Mucosa of stomach (tissue), 1 donor: ENCODE results near the gene GALM.

Source experiments
- H3K27me3 ChIP-seq: one replicate; pipeline ENCODE4 v1.7.0; 2013; ENCODE audit warnings: mild to moderate bottlenecking, low read length; ENCODE audit not compliant: control insufficient read depth, insufficient read depth
- H3K36me3 ChIP-seq: one replicate; pipeline ENCODE4 v1.7.0; 2013; ENCODE audit warnings: low read length; ENCODE audit not compliant: control insufficient read depth, insufficient read depth
- H3K4me1 ChIP-seq: one replicate; pipeline ENCODE4 v1.7.0; 2013; ENCODE audit warnings: mild to moderate bottlenecking, low read length; ENCODE audit not compliant: control insufficient read depth, insufficient read depth
- H3K4me3 ChIP-seq: one replicate; pipeline ENCODE4 v1.7.0; 2013; ENCODE audit warnings: low read length
- H3K9ac ChIP-seq: one replicate; pipeline ENCODE4 v1.7.0; 2013; ENCODE audit warnings: mild to moderate bottlenecking, low read length, moderate library complexity
- H3K9me3 ChIP-seq: one replicate; pipeline ENCODE4 v1.7.0; 2013; ENCODE audit warnings: mild to moderate bottlenecking, low read length, moderate library complexity; ENCODE audit not compliant: control insufficient read depth
- donor health status: Pancreatic carcinoma.

Gene GALM

DNA sequence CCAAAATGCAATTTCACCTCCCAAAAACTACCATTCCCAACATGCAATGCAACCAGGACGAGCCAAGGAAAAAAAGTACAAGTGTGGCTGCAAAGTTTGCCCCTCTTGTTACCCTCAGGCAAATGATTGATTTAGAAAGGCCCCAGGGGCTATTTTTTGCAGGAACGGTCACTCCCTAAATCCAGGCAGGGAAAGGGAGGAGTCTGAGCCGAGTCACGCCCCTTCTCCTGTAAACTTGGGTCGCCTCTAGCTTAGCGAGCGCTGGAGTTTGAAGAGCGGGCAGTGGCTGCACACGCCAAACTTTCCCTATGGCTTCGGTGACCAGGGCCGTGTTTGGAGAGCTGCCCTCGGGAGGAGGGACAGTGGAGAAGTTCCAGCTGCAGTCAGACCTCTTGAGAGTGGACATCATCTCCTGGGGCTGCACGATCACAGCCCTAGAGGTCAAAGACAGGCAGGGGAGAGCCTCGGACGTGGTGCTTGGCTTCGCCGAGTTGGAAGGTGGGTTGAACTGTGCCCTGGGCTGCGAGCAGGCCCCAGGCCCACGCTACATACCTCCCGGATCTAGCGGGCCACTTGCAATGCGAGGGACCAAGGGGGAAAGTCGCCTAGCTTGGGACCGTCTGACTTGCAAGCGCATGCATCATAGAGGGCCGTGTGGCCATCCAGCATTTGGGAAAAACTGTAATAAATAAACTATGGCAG, at the start of gene GALM:
TSS of gene GALM (plus strand) at position 261 of the 702 bp plus-strand sequence. CDS start at position 309, 48 bp downstream.
- Histone ChIP-seq H3K27me3 (no peaks in the 10 kb centered on the region), H3K4me1 (peaks cover 10% of the 10 kb centered on the region), H3K9me3 (no peaks in the 10 kb centered on the region), H3K36me3 (no peaks in the 10 kb centered on the region), H3K4me3 (peak within 1 kb of the TSS; percentile 31), H3K9ac (peak within 1 kb of the TSS; percentile 32)

DNA sequence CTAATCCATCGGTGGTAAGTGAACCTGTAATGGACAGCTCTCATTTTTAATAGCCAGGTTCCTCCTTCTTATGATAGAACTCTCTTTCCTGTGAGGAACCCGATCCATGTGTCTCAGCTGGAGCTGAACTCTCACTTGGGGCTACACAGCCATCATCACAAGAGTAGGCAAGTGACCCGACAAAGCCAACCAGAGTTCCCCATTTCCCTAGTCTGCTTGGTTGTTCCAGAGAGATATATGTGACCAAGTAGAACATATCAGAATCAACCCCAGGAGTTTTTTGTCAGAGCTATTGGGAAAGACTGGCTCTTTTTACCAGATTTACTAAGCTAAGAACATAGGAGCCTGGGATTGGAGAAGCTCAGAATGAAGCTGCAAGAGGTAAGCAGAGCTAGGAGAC, 48.6 kb upstream of the GALM start:
- no peaks in the 10 kb centered on the region for H3K36me3 ChIP-seq
- H3K4me1 ChIP-seq = peaks cover 35% of the 10 kb centered on the region
- H3K9ac ChIP-seq = no peak overlapping the region
- no peak overlapping the region for H3K4me3 ChIP-seq
- H3K27me3 ChIP-seq = no peaks in the 10 kb centered on the region
- H3K9me3 ChIP-seq = no peaks in the 10 kb centered on the region

DNA sequence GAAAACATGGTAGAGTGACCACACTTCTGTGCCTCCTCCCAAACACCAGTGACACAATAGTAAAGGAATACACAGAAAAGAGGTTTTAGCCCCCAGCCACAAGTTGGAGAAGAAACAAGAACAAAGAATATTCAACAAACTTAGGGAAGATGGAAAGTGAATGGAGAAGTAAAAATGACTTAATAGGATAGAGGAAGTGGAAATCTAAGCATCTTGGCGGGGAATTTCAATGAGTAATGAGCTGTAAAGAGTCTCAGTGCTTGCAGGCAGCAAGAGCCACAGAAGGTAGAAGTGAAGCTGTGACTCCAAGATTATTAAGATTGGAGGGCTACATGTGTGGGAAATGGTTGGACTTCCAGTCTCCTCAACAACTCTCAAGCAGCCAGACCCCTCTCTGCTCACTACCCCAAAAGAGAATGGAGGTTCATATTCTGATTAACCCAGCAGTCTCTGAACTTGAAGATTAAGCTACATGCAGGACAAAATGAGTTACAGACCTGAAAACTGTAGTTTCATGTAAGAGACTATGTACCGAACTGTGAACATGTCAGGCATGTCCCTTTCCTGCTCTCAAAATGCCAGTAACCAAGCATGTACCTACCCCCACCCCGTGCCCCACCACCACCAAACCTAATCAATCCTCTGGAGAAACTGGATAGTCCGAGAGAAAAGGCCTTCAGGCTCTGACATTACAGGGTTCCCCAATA, 46.3 kb upstream of the GALM start:
- Histone ChIP-seq H3K9ac (no peak overlapping the region), H3K4me1 (peaks cover 16% of the 10 kb centered on the region), H3K9me3 (no peaks in the 10 kb centered on the region), H3K4me3 (no peak overlapping the region), H3K36me3 (no peaks in the 10 kb centered on the region), H3K27me3 (no peaks in the 10 kb centered on the region)

DNA sequence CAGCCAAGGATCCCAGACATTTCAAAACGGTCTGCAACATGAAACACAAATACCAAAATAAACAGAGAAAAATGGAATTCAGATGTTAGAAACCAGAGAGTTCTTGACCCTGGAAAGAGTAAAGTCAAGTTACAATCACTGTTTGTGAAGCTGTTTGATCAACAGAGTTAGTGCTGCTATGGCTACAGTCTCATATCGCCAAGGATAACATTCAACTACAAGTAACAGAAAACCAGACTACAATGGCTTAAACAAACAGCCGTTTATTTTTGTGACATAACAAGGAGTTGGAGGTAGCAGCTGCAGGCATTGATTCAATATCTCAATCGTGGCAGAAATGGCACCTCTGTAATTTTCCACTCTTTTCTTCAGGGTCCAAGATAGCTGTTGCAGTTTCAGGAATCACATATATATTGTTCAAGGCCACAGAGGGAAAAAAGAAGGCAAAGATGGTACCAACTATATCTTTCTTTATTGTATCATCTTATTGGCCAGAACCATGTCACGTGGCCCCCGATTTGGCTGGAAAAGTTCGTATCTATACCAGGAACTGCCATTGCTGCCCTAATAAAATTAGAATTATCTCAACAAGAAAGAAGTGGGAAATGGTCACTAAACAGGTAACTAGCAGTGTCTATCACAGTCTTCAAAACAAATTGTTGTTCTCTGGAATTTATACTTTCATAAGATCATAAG, 45.5 kb upstream of the GALM start:
- Histone ChIP-seq H3K9ac (no peak overlapping the region), H3K9me3 (no peaks in the 10 kb centered on the region), H3K4me3 (no peak overlapping the region), H3K27me3 (no peaks in the 10 kb centered on the region), H3K36me3 (no peaks in the 10 kb centered on the region), H3K4me1 (peaks cover 16% of the 10 kb centered on the region)

DNA sequence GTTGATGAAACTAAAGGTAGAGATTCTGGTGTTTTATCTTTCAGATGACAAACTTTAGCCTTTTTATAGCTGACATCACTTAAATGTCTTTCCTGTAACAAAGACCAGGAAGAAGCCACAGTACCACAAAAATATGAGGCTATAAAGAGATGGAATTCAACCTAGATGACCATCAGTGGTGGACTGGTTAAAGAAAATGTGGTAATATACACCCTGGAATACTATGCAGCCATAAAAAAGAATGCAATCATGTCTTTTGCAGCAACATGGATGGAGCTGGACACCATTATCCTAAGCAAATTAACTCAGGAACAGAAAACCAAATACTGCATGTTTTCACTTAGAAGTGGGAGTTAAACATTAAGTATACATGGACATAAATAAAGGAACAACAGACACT, 44.9 kb upstream of the GALM start:
- Histone ChIP-seq H3K36me3 (no peaks in the 10 kb centered on the region), H3K4me3 (no peak overlapping the region), H3K9me3 (no peaks in the 10 kb centered on the region), H3K27me3 (no peaks in the 10 kb centered on the region), H3K4me1 (peaks cover 16% of the 10 kb centered on the region), H3K9ac (no peak overlapping the region)

DNA sequence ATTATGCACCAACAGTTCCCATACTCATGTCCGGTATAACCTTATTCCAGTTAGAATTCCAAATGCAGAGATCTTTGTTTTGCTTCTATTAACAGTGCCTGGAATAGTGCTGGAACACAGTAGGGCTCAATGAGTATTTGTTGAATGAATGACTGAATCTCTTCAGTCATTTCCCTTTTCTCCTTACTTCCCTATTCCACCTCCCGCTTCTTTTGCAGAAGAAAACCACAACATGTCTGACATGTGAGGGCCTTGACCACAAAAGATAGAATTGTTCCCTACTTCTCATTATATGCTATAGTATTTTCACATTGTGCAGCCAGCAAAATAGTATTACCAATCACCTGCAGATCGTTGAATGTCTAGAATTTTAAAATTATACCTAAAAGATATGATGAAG, 43.7 kb upstream of the GALM start:
- no peaks in the 10 kb centered on the region for H3K9me3 ChIP-seq
- no peak overlapping the region for H3K4me3 ChIP-seq
- H3K27me3 ChIP-seq = no peaks in the 10 kb centered on the region
- peaks cover 19% of the 10 kb centered on the region for H3K4me1 ChIP-seq
- H3K36me3 ChIP-seq = no peaks in the 10 kb centered on the region
- H3K9ac ChIP-seq = no peak overlapping the region

DNA sequence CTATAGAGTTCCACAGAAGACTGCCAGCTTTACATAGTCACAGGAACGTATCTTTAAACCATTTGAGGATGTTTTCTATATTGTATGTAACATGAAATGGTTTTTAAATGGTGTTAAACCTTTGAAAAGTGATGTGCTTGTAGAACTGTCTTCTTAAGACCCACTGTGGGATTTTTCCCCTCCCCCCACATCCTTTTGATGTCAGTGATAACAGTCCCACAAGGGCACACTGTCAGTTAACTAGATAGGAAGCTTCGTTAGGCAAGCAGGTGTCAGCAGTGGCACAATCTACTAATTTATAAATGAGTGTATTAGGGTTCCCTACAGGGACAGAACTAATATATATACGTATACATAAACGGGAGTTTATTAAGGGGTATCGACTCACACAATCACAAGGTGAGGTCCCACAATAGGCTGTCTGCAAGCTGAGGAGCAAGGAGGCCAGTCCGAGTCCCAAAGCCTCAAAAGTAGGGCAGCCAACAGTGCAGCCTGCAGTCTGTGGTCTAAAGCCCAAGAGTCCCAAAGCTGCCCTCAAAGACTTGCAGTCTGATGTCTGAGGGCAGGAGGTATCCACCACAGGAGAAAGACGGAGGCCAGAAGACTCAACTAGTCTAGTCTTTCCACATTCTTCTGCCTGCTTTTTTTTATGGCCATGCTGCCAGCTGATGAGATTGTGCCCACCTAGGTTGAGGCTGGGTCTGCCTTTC, 39.4 kb upstream of the GALM start:
- Histone ChIP-seq H3K9ac (no peak overlapping the region), H3K27me3 (no peaks in the 10 kb centered on the region), H3K9me3 (no peaks in the 10 kb centered on the region)

DNA sequence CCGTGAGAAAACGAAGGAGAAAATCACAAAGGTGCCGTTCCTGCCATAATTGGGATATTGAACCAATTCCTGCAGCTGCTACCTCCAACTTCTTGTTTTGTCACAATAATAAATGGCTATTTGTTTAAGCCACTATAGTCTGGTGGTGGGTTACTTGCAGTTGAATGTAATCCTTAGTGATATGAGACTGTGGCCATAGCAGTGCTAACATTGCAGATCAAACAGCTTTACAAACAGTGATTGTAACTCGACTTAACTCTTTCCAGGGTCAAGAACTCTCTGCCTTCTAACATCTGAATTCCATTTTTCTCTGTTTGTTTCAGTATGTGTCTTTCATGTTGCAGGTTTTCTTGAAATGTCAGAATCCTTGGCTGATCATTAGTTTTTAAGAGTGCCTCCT, 38.5 kb upstream of the GALM start:
- no peaks in the 10 kb centered on the region for H3K9me3 ChIP-seq
- H3K27me3 ChIP-seq = no peaks in the 10 kb centered on the region
- H3K36me3 ChIP-seq = no peaks in the 10 kb centered on the region
- H3K9ac ChIP-seq = no peak overlapping the region
- peaks cover 12% of the 10 kb centered on the region for H3K4me1 ChIP-seq
- no peak overlapping the region for H3K4me3 ChIP-seq

More for the DNA sequence above, 39.4 kb upstream of the GALM start:
- H3K36me3 ChIP-seq = no peaks in the 10 kb centered on the region
- H3K4me1 ChIP-seq = peaks cover 12% of the 10 kb centered on the region
- no peak overlapping the region for H3K4me3 ChIP-seq

DNA sequence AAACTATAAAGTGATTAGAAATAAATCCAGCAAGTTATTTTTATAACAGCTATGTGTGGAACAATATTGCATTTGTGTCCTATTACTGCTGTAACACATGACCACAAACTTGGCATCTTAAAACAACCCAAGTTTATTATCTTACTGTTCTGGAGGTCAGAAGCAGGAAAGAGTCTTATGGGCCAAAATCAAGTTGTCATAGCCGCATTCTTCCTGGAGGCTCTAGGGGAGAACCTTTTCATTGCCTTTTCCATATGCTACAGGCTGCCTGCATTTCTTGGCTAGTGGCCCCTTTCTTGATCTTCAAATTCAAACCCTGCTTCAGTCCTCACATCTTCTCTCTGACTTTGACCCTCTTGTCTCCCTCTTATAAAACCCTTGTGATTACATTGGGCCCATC, 36.2 kb upstream of the GALM start:
- Histone ChIP-seq H3K4me3 (no peak overlapping the region), H3K27me3 (no peaks in the 10 kb centered on the region), H3K4me1 (peaks cover 12% of the 10 kb centered on the region), H3K36me3 (no peaks in the 10 kb centered on the region), H3K9ac (no peak overlapping the region), H3K9me3 (no peaks in the 10 kb centered on the region)

DNA sequence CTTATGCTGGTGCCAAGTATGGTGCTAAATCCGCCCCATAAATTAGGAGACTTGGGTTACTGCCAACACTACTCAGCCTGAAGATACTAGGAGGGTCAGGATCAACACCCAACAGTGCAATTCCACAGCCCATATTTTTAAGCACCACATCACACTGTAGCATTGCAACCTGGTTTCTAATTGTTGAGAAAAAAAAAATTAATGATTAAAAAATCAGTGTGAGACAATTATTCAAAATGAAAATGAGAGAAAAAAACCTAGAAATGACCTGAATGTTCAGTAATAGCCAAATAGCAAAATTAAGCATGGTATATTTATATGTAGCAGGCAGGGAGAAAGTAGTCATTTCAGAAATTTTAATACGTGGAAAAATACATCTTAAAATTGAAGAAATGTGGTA, 33.9 kb upstream of the GALM start:
- Histone ChIP-seq H3K36me3 (no peaks in the 10 kb centered on the region), H3K27me3 (no peaks in the 10 kb centered on the region), H3K4me3 (no peak overlapping the region), H3K9ac (no peak overlapping the region), H3K4me1 (peaks cover 9% of the 10 kb centered on the region), H3K9me3 (no peaks in the 10 kb centered on the region)

DNA sequence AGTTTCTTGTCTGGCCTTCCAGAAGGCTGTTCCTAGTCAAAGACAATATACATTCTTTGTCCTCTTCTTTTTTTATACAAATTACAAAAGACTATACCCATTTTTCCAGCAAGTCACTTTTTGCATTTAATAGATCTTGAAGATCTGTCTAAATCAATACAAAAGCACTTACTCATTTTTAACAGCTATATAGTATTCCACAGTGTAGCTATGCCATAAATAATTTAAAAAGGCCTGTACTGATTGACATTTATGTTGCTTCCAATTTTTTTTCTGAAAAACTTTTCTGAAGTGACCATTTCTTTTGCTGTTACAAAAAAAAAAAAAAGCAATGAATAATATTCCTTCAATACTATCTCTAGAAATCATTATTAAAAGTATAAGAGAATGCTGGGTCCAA, 32.9 kb upstream of the GALM start:
- Histone ChIP-seq H3K4me1 (peaks cover 4% of the 10 kb centered on the region), H3K27me3 (no peaks in the 10 kb centered on the region), H3K4me3 (no peak overlapping the region), H3K9me3 (no peaks in the 10 kb centered on the region), H3K9ac (no peak overlapping the region), H3K36me3 (no peaks in the 10 kb centered on the region)

DNA sequence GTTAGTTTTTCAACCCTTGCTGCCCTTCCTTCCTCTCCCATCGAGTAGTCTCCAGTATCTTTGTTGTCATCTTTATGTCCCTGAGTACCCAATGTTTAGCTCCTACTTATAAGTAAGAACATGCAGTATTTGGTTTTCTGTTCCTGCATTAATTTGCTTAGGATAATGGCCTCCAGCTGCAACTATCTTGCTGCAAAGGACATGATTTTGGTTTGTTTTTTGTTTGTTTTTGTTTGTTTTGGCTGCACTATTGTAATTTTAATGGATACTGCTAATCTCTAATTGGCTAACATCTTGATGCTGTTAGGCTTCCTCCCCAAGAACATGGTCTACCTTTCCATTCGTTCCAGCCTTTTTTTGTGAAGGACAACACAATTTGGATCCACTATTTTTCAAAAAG, 32.0 kb upstream of the GALM start:
- Histone ChIP-seq H3K4me1 (no peaks in the 10 kb centered on the region), H3K27me3 (no peaks in the 10 kb centered on the region), H3K9ac (no peak overlapping the region), H3K4me3 (no peak overlapping the region), H3K36me3 (no peaks in the 10 kb centered on the region), H3K9me3 (no peaks in the 10 kb centered on the region)
